ENCODE measurements around the gene ZNF469. TPM values are rescaled to one million over a fixed set of nuclear protein-coding genes. Genes with fewer than 3 reads are reported as not detected.
"Not testable (repeated sequence)": the region's sequence is repeated elsewhere in the genome, so short reads cannot be mapped to it uniquely, and the experiment has no call there.

The ZNF469 gene
- total and polyA plus RNA-seq, 4 donors = 0.04 to 0.50 (median 0.36) TPM

DNA sequence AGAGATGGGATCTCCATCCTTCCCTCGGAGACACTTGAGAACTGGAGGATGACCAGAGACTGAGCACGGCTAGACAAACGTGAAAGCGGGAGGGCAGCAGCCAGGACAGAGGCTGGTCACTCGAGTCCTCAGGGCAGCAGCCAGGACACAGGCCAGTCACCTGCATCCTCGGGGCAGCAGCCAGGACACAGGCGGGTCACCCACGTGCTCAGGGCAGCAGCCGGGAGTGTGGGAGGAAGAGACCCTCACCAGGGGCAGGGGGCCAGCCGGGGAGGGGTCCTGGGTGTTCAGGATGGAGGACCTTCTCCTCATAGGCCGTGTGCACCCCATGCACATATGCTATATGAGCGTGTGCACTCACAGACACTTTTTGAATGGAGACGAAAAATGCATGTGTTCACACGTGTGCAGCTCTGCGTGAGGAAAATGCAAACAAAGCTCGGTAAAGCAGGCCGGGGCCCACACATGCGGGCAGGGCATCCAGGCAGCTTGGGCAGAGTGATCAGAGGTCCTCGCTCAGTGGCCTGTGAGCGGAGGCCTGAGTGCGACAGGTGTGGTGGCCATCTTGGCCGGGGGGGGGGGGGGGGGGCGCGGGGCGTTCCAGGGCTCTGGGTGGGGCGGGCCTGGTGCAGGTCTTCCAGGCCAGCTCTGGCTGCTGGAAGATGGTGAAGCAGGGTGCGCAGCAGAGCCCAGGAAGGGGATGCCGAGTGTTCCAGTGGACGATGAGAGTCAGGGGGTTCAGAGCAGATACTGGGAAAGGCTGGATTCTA lies 26.7 kb downstream of the ZNF469 start:
- H3K4me3 ChIP-seq (ENCODE audit: low read depth in 1 of 3, low read length in 3 of 3) = no peak overlapping the region
- DNase-seq (ENCODE audit: low spot score) = no peak
- TF ChIP-seq FOXA1 (IDR thresholded peaks at IDR 0.05) (no peak), TAF1 (conservative IDR thresholded peaks at IDR 0.05) (no peak), ATF3 (IDR thresholded peaks at IDR 0.05) (no peak), JUND (IDR thresholded peaks at IDR 0.05) (no peak), SP1 (IDR thresholded peaks at IDR 0.05) (no peak), HNF4A (conservative IDR thresholded peaks at IDR 0.05) (no peak), RAD21 (IDR thresholded peaks at IDR 0.05) (no peak), RXRA (IDR thresholded peaks at IDR 0.05) (no peak), FOXA2 (IDR thresholded peaks at IDR 0.05) (no peak), GABPA (IDR thresholded peaks at IDR 0.05 in 1 of 2, conservative IDR thresholded peaks at IDR 0.05 in 1 of 2) (no peak), EGR1 (IDR thresholded peaks at IDR 0.05; ENCODE audit: low read depth in 2 of 2) (no peak), NR2F2 (IDR thresholded peaks at IDR 0.05) (no peak), YY1 (IDR thresholded peaks at IDR 0.05) (no peak), HNF4G (IDR thresholded peaks at IDR 0.05) (no peak)
- TF ChIP-seq, protein P1, sequence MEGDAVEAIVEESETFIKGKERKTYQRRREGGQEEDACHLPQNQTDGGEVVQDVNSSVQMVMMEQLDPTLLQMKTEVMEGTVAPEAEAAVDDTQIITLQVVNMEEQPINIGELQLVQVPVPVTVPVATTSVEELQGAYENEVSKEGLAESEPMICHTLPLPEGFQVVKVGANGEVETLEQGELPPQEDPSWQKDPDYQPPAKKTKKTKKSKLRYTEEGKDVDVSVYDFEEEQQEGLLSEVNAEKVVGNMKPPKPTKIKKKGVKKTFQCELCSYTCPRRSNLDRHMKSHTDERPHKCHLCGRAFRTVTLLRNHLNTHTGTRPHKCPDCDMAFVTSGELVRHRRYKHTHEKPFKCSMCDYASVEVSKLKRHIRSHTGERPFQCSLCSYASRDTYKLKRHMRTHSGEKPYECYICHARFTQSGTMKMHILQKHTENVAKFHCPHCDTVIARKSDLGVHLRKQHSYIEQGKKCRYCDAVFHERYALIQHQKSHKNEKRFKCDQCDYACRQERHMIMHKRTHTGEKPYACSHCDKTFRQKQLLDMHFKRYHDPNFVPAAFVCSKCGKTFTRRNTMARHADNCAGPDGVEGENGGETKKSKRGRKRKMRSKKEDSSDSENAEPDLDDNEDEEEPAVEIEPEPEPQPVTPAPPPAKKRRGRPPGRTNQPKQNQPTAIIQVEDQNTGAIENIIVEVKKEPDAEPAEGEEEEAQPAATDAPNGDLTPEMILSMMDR (IDR thresholded peaks at IDR 0.05; ENCODE audit: low read depth, low read length, missing input control) = no peak
- TF ChIP-seq, protein P2, sequence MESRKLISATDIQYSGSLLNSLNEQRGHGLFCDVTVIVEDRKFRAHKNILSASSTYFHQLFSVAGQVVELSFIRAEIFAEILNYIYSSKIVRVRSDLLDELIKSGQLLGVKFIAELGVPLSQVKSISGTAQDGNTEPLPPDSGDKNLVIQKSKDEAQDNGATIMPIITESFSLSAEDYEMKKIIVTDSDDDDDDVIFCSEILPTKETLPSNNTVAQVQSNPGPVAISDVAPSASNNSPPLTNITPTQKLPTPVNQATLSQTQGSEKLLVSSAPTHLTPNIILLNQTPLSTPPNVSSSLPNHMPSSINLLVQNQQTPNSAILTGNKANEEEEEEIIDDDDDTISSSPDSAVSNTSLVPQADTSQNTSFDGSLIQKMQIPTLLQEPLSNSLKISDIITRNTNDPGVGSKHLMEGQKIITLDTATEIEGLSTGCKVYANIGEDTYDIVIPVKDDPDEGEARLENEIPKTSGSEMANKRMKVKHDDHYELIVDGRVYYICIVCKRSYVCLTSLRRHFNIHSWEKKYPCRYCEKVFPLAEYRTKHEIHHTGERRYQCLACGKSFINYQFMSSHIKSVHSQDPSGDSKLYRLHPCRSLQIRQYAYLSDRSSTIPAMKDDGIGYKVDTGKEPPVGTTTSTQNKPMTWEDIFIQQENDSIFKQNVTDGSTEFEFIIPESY (IDR thresholded peaks at IDR 0.05) = no peak
- TF ChIP-seq, protein P3, sequence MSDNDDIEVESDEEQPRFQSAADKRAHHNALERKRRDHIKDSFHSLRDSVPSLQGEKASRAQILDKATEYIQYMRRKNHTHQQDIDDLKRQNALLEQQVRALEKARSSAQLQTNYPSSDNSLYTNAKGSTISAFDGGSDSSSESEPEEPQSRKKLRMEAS (IDR thresholded peaks at IDR 0.05) = no peak
- TF ChIP-seq, protein P4, sequence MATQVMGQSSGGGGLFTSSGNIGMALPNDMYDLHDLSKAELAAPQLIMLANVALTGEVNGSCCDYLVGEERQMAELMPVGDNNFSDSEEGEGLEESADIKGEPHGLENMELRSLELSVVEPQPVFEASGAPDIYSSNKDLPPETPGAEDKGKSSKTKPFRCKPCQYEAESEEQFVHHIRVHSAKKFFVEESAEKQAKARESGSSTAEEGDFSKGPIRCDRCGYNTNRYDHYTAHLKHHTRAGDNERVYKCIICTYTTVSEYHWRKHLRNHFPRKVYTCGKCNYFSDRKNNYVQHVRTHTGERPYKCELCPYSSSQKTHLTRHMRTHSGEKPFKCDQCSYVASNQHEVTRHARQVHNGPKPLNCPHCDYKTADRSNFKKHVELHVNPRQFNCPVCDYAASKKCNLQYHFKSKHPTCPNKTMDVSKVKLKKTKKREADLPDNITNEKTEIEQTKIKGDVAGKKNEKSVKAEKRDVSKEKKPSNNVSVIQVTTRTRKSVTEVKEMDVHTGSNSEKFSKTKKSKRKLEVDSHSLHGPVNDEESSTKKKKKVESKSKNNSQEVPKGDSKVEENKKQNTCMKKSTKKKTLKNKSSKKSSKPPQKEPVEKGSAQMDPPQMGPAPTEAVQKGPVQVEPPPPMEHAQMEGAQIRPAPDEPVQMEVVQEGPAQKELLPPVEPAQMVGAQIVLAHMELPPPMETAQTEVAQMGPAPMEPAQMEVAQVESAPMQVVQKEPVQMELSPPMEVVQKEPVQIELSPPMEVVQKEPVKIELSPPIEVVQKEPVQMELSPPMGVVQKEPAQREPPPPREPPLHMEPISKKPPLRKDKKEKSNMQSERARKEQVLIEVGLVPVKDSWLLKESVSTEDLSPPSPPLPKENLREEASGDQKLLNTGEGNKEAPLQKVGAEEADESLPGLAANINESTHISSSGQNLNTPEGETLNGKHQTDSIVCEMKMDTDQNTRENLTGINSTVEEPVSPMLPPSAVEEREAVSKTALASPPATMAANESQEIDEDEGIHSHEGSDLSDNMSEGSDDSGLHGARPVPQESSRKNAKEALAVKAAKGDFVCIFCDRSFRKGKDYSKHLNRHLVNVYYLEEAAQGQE (IDR thresholded peaks at IDR 0.05) = no peak
- WGBS = 78% methylated on average over 29 of the region's 29 CpGs
- H3K36me3 ChIP-seq (ENCODE audit: control insufficient read depth in 4 of 4, insufficient read depth in 3 of 4, low read depth in 1 of 4, low read length in 3 of 4) = no peaks in the 10 kb centered on the region
- no peaks in the 10 kb centered on the region for H3K4me1 ChIP-seq (ENCODE audit: control insufficient read depth in 4 of 4, insufficient read depth in 4 of 4, low read length in 3 of 4)
- no peaks in the 10 kb centered on the region for H3K27me3 ChIP-seq (ENCODE audit: control insufficient read depth in 4 of 4, insufficient read depth in 4 of 4, low read length in 3 of 4)
- H3K9ac ChIP-seq (ENCODE audit: low read depth in 1 of 2, low read length in 2 of 2) = no peak overlapping the region
- H3K27ac ChIP-seq (ENCODE audit: low read depth in 1 of 2, low read length in 2 of 2) = no peak overlapping the region
- no peaks in the 10 kb centered on the region for H3K9me3 ChIP-seq (ENCODE audit: control insufficient read depth in 4 of 4, low read length in 3 of 4)

GRCh38 chr16:88410297-88410968 lies 27.7 kb downstream of the ZNF469 start:
- not testable (repeated sequence) for H3K27me3 ChIP-seq (ENCODE audit: control insufficient read depth in 4 of 4, insufficient read depth in 4 of 4, low read length in 3 of 4)

More at GRCh38 chr16:88410297-88410968, 27.7 kb downstream of the ZNF469 start:
- H3K4me3 ChIP-seq (ENCODE audit: low read depth in 1 of 3, low read length in 3 of 3); H3K36me3 ChIP-seq (ENCODE audit: control insufficient read depth in 4 of 4, insufficient read depth in 3 of 4, low read depth in 1 of 4, low read length in 3 of 4); H3K27ac ChIP-seq (ENCODE audit: low read depth in 1 of 2, low read length in 2 of 2); H3K9ac ChIP-seq (ENCODE audit: low read depth in 1 of 2, low read length in 2 of 2); H3K9me3 ChIP-seq (ENCODE audit: control insufficient read depth in 4 of 4, low read length in 3 of 4); H3K4me1 ChIP-seq (ENCODE audit: control insufficient read depth in 4 of 4, insufficient read depth in 4 of 4, low read length in 3 of 4); DNase-seq (ENCODE audit: low spot score): not testable (repeated sequence)
- 89% methylated on average over 28 of the region's 28 CpGs for WGBS
